HL-60/S4 treated with retinoic acid at 250 ng/mL for 4 days and 3 days (cell line): ENCODE data around the gene CNOT6L.

Source experiments
- in situ Hi-C: fragments of 300-500 bp; cut with MboI; formaldehyde crosslinking; loops from 2 replicates; pipeline ENCODE4 v1.7.0; 2022; ENCODE audit warnings: low sequenced_read_pairs

CNOT6L gene

DNA sequence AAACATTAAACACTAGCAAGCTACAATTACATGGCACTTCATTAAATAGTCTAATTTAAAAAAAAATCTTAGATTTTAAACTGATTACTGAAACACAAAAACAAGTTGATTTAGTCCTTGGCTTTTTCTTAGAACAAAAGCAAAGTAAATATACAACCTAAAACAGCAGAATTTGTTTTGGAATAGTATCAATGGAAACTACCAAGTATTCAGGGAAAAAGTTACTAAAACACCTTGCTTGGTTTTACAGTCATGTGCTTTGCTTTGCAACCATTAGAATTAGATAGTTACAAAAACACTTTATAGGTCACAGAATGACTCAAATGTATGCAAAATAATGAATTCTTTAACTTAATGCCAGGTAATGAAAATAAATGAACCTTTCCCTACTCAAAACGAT, 105.3 kb downstream of the CNOT6L start:
- in situ Hi-C loops = no loop called here

DNA sequence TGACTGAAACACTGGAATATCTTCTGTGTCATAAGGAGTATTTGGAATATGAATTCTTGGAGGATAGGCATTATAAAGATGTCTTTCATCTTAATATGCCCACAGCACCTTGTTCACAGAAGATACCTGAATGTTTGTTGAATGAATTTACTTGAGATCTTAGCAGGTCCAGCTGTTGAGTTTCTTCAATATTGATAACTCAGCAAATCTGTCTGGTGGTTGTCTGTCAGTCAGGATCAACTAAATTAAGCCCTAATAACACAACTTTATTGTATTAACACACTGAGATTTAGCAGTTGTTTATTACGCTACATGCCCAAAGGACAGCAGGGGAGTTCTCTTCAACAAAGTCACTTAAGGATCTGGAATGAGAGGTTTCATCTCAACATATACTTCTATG, 106.5 kb downstream of the CNOT6L start:
- in situ Hi-C loops = no loop called here

GRCh38 chr4:77711469-77711868, 107.7 kb downstream of the CNOT6L start:
- in situ Hi-C loops = no loop called here

DNA sequence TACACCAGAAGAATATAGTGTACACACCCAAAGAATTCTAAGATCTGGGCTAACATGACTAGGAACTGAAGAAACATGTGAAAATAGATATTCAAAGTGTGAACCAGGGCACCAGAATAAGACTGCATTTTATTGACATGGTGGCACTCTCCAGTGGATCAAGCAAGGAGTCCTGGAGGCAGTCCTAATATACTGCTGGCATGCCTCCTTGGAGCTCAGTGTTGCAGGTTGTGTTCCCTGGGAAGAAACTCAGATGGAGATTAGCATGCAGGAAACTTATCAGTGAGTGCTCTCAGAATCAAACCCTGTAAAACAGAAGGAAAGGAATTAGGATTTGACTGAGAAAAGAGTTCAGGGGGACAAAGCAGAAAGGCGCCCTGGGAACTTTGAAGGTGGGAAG, 108.5 kb downstream of the CNOT6L start:
- in situ Hi-C loops = no loop called here

GRCh38 chr4:77710059-77710458, 109.1 kb downstream of the CNOT6L start:
- in situ Hi-C loops = no loop called here

GRCh38 chr4:77706717-77707116, 112.5 kb downstream of the CNOT6L start:
- in situ Hi-C loops = no loop called here

- in situ Hi-C loops = no loop called here
Observed at GRCh38 chr4:77703666-77704065, 115.5 kb downstream of the CNOT6L start.

GRCh38 chr4:77701121-77701520, 118.0 kb downstream of the CNOT6L start:
- in situ Hi-C loops = no loop called here

DNA sequence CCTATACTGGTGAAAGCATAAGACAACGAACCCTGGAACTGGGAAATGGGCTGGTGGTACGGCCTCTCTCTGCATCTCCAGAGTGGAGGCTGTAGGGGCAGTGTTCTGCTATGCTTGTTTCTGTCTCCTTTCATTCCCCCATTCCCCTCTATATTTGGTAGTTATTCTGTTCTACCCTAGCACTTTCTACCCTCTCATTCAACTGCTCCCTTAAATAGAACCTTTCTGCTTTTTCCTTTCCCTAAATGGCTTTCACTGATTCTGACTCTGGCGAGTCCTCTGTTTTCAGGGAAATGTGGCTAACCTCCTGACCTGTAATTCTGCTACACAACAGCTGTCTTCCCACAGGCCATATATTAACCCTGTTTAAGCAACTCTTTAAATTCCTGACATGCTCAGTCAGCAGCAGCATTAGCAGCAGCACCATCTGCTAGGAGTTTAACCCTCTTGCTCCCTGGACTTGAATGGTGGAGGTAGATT, 119.4 kb downstream of the CNOT6L start:
- in situ Hi-C loops = no loop called here

GRCh38 chr4:77697860-77698590, 121.1 kb downstream of the CNOT6L start:
- in situ Hi-C loops = no loop called here

DNA sequence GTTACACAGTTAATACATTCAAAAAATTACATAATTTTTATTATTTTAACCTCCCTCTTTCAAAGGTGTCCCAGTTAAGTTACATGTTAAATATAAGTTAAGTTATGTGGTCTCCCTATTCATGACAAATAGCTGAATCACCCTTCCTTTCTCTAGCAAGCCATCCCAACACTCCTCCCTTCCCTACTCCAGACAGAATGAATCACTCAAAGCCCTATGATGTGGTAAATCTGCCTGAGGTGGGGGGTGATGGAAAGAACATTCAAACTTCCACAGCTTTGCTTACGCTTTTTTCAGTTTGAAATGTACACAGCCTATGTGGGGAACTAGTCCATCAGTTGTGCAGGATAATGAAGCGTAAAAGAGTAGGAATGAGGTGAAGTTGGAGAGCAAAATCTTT, 123.4 kb downstream of the CNOT6L start:
- in situ Hi-C loops = no loop called here

GRCh38 chr4:77692847-77693432, 126.2 kb downstream of the CNOT6L start:
- in situ Hi-C loops = no loop called here

GRCh38 chr4:77681792-77682191, 137.4 kb downstream of the CNOT6L start:
- in situ Hi-C loops = no loop called here

DNA sequence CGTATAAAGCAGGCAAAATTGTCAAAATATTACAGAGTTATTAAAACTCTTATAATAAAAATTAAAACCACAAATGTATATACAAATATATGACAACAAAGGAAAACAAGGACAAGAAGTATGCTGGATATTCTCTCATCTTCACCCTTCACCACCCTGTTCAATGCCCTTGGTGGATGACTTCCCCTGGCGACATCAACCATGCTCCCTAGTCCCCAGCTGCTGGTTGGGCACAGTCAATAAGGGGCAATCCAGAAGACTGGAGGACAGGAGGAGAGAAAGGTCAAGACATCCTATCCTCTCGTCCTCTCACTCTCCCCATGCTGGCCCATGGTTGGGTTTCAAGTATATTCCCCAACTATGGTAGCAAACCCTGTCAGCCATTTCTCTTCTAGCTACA, 142.3 kb downstream of the CNOT6L start:
- in situ Hi-C loops = no loop called here

- in situ Hi-C loops = no loop called here
Observed at GRCh38 chr4:77671051-77671450, 148.1 kb downstream of the CNOT6L start.

DNA sequence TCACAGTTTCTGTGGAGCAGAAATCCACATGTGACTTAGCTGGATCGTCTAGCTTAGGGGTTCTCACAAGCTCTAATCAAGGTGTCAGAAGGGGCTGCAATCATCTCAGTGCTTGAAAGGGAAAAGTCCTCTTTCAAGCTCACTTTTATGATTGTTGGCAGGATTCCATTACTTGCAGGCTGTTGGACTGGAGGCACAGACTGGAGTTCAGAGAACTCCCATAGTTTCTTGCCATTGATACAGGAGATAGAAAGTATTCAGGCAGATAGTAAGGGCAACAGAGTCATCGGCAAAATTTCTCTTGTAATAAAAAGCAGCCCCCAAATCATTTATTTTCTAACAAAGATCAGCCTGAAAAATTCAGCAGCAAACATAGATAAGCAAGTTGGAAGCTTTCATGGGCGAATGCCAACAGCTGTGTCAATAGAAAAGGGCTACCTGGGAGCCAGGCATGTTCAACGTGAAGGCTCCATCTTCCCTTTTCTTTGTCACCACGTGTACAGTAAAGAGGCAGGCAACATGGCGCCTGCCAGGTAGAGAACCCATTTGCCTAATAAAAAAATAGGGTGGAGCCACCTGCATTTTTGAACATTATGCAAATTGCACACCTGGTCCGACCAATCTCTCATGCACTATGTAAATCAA, 149.1 kb downstream of the CNOT6L start:
- in situ Hi-C loops = no loop called here

GRCh38 chr4:77665381-77666069, 153.6 kb downstream of the CNOT6L start:
- in situ Hi-C loops = no loop called here
